ENCODE measurements around the gene SLC7A9. TPM values are rescaled to one million over a fixed set of nuclear protein-coding genes. Genes with fewer than 3 reads are reported as not detected.

SLC7A9 gene
- total RNA-seq, 1 experiment from 2014 or later, result 1.3 TPM

DNA sequence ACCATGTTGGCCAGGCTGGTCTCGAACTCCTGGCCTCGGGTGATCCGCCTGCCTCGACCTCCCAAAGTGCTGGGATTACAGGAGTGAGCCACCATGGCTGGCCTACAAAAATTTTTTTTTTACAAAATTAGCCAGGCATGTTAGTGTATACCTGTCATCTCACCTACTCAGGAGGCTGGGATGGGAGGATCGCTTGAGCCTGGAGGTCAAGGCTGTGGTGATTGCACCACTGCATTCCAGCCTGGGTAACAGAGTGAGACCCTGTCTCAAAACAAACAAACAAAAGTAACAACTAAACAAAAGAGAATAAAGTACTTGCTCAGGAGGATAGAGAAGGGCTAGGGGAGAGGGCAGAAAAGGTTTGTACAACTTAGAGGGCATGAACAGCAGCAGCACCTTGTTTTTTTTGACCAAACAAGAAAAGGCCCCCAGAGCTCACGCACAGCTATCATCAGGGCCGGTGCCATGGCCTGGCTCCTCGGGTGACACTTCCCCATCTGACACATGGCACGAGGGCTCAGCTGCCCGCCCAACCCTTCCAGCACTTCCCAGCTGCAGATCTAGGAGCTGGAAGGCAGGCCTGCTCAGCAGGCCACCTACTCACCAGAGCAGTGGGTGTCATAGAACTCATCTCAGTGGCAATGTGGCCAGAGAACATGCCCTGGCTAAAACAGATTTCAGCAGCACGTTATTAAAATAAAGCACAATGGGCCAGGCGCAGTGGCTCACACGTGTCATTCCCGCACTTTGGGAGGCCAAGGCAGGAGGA is 8.6 kb upstream of the SLC7A9 start:
- H3K36me3 Mint-ChIP-seq (ENCODE audit: insufficient read depth, unreplicated experiment), result no peaks in the 10 kb centered on the region
- H3K27ac Mint-ChIP-seq (ENCODE audit: unreplicated experiment), result no peak overlapping the region
- intact Hi-C loops (cut with micrococcal nuclease; ENCODE audit: unreplicated experiment), result no loop called here
- H3K4me3 Mint-ChIP-seq (ENCODE audit: low read depth, unreplicated experiment), result no peak overlapping the region
- TF ChIP-seq, protein P1, sequence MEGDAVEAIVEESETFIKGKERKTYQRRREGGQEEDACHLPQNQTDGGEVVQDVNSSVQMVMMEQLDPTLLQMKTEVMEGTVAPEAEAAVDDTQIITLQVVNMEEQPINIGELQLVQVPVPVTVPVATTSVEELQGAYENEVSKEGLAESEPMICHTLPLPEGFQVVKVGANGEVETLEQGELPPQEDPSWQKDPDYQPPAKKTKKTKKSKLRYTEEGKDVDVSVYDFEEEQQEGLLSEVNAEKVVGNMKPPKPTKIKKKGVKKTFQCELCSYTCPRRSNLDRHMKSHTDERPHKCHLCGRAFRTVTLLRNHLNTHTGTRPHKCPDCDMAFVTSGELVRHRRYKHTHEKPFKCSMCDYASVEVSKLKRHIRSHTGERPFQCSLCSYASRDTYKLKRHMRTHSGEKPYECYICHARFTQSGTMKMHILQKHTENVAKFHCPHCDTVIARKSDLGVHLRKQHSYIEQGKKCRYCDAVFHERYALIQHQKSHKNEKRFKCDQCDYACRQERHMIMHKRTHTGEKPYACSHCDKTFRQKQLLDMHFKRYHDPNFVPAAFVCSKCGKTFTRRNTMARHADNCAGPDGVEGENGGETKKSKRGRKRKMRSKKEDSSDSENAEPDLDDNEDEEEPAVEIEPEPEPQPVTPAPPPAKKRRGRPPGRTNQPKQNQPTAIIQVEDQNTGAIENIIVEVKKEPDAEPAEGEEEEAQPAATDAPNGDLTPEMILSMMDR (IDR thresholded peaks at IDR 0.05; ENCODE audit: unreplicated experiment), result no peak
- CTCF ChIA-PET, result interaction anchor here (0.9 kb wide), 1 partner anchor 9 kb away, joined by 6 read pairs; the partner anchor contains the start of gene SLC7A9
- H3K4me1 Mint-ChIP-seq (ENCODE audit: low read depth, unreplicated experiment), result no peaks in the 10 kb centered on the region
- no peaks in the 10 kb centered on the region for H3K27me3 Mint-ChIP-seq (ENCODE audit: unreplicated experiment)
- DNase-seq, result no peak
- BruUV-seq (replicated peaks), result no TSS peak
- H3K9me3 Mint-ChIP-seq (ENCODE audit: low read depth, unreplicated experiment), result no peaks in the 10 kb centered on the region

DNA sequence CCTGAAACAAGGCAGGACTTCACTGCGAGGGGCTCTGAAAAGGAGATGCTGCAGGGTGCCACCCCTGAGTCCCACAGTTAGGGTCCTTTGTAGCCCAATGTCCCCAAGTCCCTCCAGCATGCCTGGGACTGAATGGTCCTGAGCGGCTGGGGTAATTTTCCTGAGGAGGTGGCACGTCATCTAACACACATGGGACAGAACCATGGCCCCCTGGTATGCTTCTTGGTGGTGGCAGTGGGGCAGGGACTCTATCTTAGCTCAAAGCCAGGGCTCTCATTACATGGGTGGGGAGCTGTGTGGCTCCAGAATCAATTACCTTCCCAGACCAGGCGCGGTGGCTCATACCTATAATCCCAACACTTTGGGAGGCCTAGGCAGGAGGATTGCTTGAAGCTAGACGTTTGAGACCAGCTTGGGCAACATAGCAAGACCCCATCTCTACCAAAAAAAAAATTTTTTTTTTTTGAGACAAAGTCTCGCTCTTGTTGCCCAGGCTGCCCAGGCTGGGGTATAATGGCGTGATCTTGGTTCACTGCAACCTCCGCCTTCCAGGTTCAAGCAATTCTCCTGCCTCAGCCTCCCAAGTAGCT is 7.9 kb upstream of the SLC7A9 start:
- intact Hi-C loops (cut with micrococcal nuclease; ENCODE audit: unreplicated experiment), result no loop called here

DNA sequence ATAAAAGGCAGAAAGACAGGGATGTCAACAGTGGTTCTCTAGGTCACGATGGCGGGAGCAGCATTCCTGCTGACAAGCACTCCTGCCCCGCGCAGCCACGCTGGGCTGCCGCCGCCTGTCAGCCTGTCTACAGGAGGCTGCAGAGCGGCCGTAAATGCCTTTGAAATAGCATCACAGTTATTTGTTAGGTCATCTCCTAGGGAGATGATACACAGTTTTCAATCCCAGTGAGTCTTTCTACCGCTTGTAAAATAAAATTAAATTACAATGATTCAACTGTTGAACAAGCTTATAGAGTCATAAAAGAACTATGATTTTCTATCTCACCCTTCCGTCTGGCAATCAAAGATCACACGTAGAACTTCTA is 7.3 kb upstream of the SLC7A9 start:
- Mint-ChIP-seq H3K36me3 (ENCODE audit: insufficient read depth, unreplicated experiment) (no peaks in the 10 kb centered on the region), H3K4me3 (ENCODE audit: low read depth, unreplicated experiment) (no peak overlapping the region), H3K4me1 (ENCODE audit: low read depth, unreplicated experiment) (no peaks in the 10 kb centered on the region), H3K9me3 (ENCODE audit: low read depth, unreplicated experiment) (no peaks in the 10 kb centered on the region), H3K27me3 (ENCODE audit: unreplicated experiment) (no peaks in the 10 kb centered on the region), H3K27ac (ENCODE audit: unreplicated experiment) (no peak overlapping the region)
- no TSS peak for BruUV-seq (replicated peaks)
- intact Hi-C loops (cut with micrococcal nuclease; ENCODE audit: unreplicated experiment), result no loop called here
- CTCF ChIA-PET, result no interaction called here
- DNase-seq, result no peak
- TF ChIP-seq, protein P1 (IDR thresholded peaks at IDR 0.05; ENCODE audit: unreplicated experiment), result no peak

More for the DNA sequence above, 7.9 kb upstream of the SLC7A9 start:
- H3K27ac Mint-ChIP-seq (ENCODE audit: unreplicated experiment), result no peak overlapping the region
- H3K4me3 Mint-ChIP-seq (ENCODE audit: low read depth, unreplicated experiment), result no peak overlapping the region
- H3K4me1 Mint-ChIP-seq (ENCODE audit: low read depth, unreplicated experiment), result no peaks in the 10 kb centered on the region
- DNase-seq, result no peak
- no peaks in the 10 kb centered on the region for H3K27me3 Mint-ChIP-seq (ENCODE audit: unreplicated experiment)
- CTCF ChIA-PET, result no interaction called here
- TF ChIP-seq, protein P1 (IDR thresholded peaks at IDR 0.05; ENCODE audit: unreplicated experiment), result no peak
- no peaks in the 10 kb centered on the region for H3K9me3 Mint-ChIP-seq (ENCODE audit: low read depth, unreplicated experiment)
- H3K36me3 Mint-ChIP-seq (ENCODE audit: insufficient read depth, unreplicated experiment), result no peaks in the 10 kb centered on the region
- no TSS peak for BruUV-seq (replicated peaks)

DNA sequence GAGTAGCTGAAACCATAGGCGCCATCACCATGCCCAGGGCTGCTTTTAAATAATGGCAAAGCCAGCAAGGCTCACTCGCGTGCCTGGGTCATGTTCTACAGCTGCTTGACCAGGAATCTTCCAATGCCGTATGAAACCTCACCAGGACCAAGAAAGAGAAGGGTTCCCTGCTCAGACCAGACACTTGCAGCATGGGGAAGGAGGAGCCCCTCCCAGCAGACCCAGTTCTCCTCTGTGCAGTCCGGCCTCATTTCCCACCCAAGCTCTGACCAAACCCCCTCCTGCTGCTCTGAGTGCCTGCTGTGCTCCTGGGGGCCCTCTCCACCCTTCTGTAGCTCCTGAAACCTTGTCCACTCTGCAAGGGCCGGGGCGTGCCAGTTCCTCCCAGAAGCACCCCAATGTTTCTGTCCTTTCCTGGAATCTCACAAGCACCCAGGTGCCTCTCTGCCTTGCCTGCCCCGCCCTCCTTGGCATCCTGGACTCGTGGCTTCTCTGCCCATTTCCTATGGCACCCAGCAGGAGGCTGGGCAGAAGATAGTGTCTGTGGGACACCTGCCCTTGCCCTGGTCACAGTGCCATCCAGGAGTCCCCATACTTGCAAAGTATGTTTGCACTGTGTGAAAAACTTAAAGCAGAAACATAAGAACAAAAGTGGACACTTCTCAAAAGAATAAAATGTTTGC is 6.8 kb upstream of the SLC7A9 start:
- TF ChIP-seq, protein P1 (IDR thresholded peaks at IDR 0.05; ENCODE audit: unreplicated experiment), result no peak
- intact Hi-C loops (cut with micrococcal nuclease; ENCODE audit: unreplicated experiment), result no loop called here
- BruUV-seq (replicated peaks), result no TSS peak

More for the DNA sequence above, 6.8 kb upstream of the SLC7A9 start:
- H3K9me3 Mint-ChIP-seq (ENCODE audit: low read depth, unreplicated experiment), result no peaks in the 10 kb centered on the region
- DNase-seq, result no peak
- no peaks in the 10 kb centered on the region for H3K4me1 Mint-ChIP-seq (ENCODE audit: low read depth, unreplicated experiment)
- no peaks in the 10 kb centered on the region for H3K36me3 Mint-ChIP-seq (ENCODE audit: insufficient read depth, unreplicated experiment)
- H3K27ac Mint-ChIP-seq (ENCODE audit: unreplicated experiment), result no peak overlapping the region
- H3K27me3 Mint-ChIP-seq (ENCODE audit: unreplicated experiment), result no peaks in the 10 kb centered on the region
- no peak overlapping the region for H3K4me3 Mint-ChIP-seq (ENCODE audit: low read depth, unreplicated experiment)
- CTCF ChIA-PET, result interaction anchor here (1.1 kb wide), 1 partner anchor 13 kb away, joined by 3 read pairs; no protein-coding TSS in a partner anchor
